ENCODE results near the gene GPR82. TPM values are rescaled to one million over a fixed set of nuclear protein-coding genes. Genes with fewer than 3 reads are reported as not detected.

Gene GPR82
- polyA plus RNA-seq, 1 donor (not counting 4 experiments of a cell fraction or from before 2014, with no cell fraction given) = not detected

GRCh38 chrX:41716222-41716621 is 7.8 kb upstream of the GPR82 start:
- no peaks in the 10 kb centered on the region for H3K36me3 ChIP-seq (ENCODE audit: control insufficient read depth in 2 of 2, extremely low read depth in 1 of 2, insufficient read depth in 2 of 2, low read length in 2 of 2)
- no peaks in the 10 kb centered on the region for H3K79me2 ChIP-seq (ENCODE audit: control insufficient read depth, insufficient read depth, low read length)
- DNase-seq (ENCODE audit: low read depth, low spot score) = no peak
- H3K4me2 ChIP-seq (ENCODE audit: control insufficient read depth, extremely low read depth, insufficient read depth, low read depth, low read length) = no peak overlapping the region
- no peaks in the 10 kb centered on the region for H3K9me1 ChIP-seq (ENCODE audit: control insufficient read depth, extremely low read depth, insufficient read depth, low read length)
- dilution Hi-C loops (cut with MboI; ENCODE audit: extremely low pct_ligation_motif_present, low sequenced_read_pairs) = no loop called here
- FAIRE-seq = no peak
- H3K9me3 ChIP-seq (ENCODE audit: control insufficient read depth, low read depth, low read length) = peaks cover 3% of the 10 kb centered on the region
- H4K20me1 ChIP-seq (ENCODE audit: control insufficient read depth, extremely low read depth, insufficient read depth, low read length) = no peaks in the 10 kb centered on the region
- no peaks in the 10 kb centered on the region for H3K4me1 ChIP-seq (ENCODE audit: control insufficient read depth, extremely low read depth, insufficient read depth, low read length)
- H3K4me3 ChIP-seq (ENCODE audit: control insufficient read depth in 2 of 3, extremely low read depth in 1 of 3, insufficient read depth in 2 of 3, low read depth in 1 of 3, low read length in 3 of 3) = no peak overlapping the region
- no peaks in the 10 kb centered on the region for H3K27me3 ChIP-seq (ENCODE audit: control insufficient read depth, extremely low read depth, insufficient read depth, low read length)
- no peak overlapping the region for H2AFZ ChIP-seq (ENCODE audit: control insufficient read depth, low read length)
- TF ChIP-seq, protein P1, sequence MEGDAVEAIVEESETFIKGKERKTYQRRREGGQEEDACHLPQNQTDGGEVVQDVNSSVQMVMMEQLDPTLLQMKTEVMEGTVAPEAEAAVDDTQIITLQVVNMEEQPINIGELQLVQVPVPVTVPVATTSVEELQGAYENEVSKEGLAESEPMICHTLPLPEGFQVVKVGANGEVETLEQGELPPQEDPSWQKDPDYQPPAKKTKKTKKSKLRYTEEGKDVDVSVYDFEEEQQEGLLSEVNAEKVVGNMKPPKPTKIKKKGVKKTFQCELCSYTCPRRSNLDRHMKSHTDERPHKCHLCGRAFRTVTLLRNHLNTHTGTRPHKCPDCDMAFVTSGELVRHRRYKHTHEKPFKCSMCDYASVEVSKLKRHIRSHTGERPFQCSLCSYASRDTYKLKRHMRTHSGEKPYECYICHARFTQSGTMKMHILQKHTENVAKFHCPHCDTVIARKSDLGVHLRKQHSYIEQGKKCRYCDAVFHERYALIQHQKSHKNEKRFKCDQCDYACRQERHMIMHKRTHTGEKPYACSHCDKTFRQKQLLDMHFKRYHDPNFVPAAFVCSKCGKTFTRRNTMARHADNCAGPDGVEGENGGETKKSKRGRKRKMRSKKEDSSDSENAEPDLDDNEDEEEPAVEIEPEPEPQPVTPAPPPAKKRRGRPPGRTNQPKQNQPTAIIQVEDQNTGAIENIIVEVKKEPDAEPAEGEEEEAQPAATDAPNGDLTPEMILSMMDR (optimal IDR thresholded peaks at IDR 0.05 in 1 of 3, IDR thresholded peaks at IDR 0.05 in 1 of 3, conservative IDR thresholded peaks at IDR 0.05 in 1 of 3; ENCODE audit: extremely low read depth in 1 of 3, insufficient read depth in 2 of 3, low read length in 3 of 3) = no peak
- TF ChIP-seq EZH2 (IDR thresholded peaks at IDR 0.05; ENCODE audit: low read length) = no peak
- H3K9ac ChIP-seq (ENCODE audit: control insufficient read depth, extremely low read depth, insufficient read depth, low read length) = no peak overlapping the region
- H3K27ac ChIP-seq (ENCODE audit: control insufficient read depth, insufficient read depth, low read length) = no peak overlapping the region

DNA sequence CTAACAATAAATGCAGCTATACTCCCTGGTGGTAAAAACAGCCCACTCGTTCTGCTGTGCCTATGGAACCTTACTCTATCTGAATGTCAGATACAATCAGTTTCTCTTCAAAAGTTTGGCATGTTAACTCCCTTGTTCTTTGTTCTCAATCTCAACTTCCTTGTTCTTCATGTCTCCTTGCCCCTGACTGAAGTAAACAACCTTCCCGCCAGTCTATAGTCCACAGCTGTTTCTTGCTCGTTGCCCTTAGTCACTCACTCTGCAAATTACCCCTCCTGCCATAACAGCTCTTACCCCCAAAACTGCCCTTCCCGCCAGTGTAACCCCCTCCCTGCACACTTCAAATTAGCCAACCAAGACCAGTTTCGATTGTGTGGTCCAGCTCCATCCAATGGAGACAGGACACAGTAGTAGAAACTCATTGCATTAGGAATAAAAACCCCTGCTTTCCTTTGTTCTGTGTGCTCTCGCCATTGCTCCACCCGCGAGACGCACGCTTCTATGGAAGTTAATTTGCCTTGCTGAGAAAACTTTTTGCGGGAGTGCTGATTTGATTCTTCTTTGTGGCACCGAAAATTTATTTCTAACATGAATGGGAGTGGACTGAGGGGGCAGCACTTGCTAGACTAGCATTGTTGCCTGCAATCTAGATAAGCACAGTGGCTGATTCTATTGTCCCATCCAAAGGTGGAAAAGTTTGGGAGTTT is 7.1 kb upstream of the GPR82 start:
- Histone ChIP-seq H3K27ac (ENCODE audit: control insufficient read depth, insufficient read depth, low read length) (no peak overlapping the region), H3K79me2 (ENCODE audit: control insufficient read depth, insufficient read depth, low read length) (no peaks in the 10 kb centered on the region), H3K4me1 (ENCODE audit: control insufficient read depth, extremely low read depth, insufficient read depth, low read length) (no peaks in the 10 kb centered on the region), H3K4me2 (ENCODE audit: control insufficient read depth, extremely low read depth, insufficient read depth, low read depth, low read length) (no peak overlapping the region), H2AFZ (ENCODE audit: control insufficient read depth, low read length) (no peak overlapping the region), H3K36me3 (ENCODE audit: control insufficient read depth in 2 of 2, extremely low read depth in 1 of 2, insufficient read depth in 2 of 2, low read length in 2 of 2) (no peaks in the 10 kb centered on the region), H3K27me3 (ENCODE audit: control insufficient read depth, extremely low read depth, insufficient read depth, low read length) (no peaks in the 10 kb centered on the region), H3K9me3 (ENCODE audit: control insufficient read depth, low read depth, low read length) (peaks cover 3% of the 10 kb centered on the region), H3K9ac (ENCODE audit: control insufficient read depth, extremely low read depth, insufficient read depth, low read length) (no peak overlapping the region), H3K4me3 (ENCODE audit: control insufficient read depth in 2 of 3, extremely low read depth in 1 of 3, insufficient read depth in 2 of 3, low read depth in 1 of 3, low read length in 3 of 3) (no peak overlapping the region), H4K20me1 (ENCODE audit: control insufficient read depth, extremely low read depth, insufficient read depth, low read length) (no peaks in the 10 kb centered on the region), H3K9me1 (ENCODE audit: control insufficient read depth, extremely low read depth, insufficient read depth, low read length) (no peaks in the 10 kb centered on the region)
- DNase-seq (ENCODE audit: low read depth, low spot score) (no peak), FAIRE-seq (no peak)
- dilution Hi-C loops (cut with MboI; ENCODE audit: extremely low pct_ligation_motif_present, low sequenced_read_pairs) = no loop called here
- TF ChIP-seq, protein P1 (optimal IDR thresholded peaks at IDR 0.05 in 1 of 3, IDR thresholded peaks at IDR 0.05 in 1 of 3, conservative IDR thresholded peaks at IDR 0.05 in 1 of 3; ENCODE audit: extremely low read depth in 1 of 3, insufficient read depth in 2 of 3, low read length in 3 of 3) = no peak
- no peak for TF ChIP-seq EZH2 (IDR thresholded peaks at IDR 0.05; ENCODE audit: low read length)
